HepG2 (cell line): ENCODE data around the gene SLCO2B1. TPM values are rescaled to one million over a fixed set of nuclear protein-coding genes. Genes with fewer than 3 reads are reported as not detected.

Source experiments
- ATAC-seq: fragments of 200-7000 bp; cut with Tn5 transposase; 3 replicates; pipeline ENCODE4 v1.9.1; 2020; ENCODE audit warnings: mild to moderate bottlenecking, moderate library complexity
- BruUV-seq: library from RNA; stranded (reverse); fragments of 400-500 nt; replicated peaks from 2 replicates; lab custom pipeline; 2021; lab: Mats Ljungman, UMichigan
- CTCF ChIA-PET: fragments of 300-600 bp; formaldehyde crosslinking; extraction: SDS; loops from one replicate; lab custom pipeline; 2021; ENCODE audit warnings: low total read pairs, inconsistent platforms, low intra/inter-chr PET ratio; lab: Yijun Ruan, JAX
- POLR2A ChIA-PET: fragments of 350-600 bp; sonication (Branson Sonifier 250); formaldehyde crosslinking; loops from one replicate; lab custom pipeline; 2020; ENCODE audit warnings: antibody characterized with exemption, inconsistent platforms; lab: Yijun Ruan, JAX
- DNase-seq: peaks from one replicate; pipeline ENCODE4 v3.0.0-alpha.2; 2015; ENCODE audit warnings: low spot score
- FAIRE-seq: peaks from 3 replicates; lab custom pipeline; 2011; peaks lifted over from hg19 to GRCh38; lab: Jason Lieb, UNC
- H2AFZ ChIP-seq: one replicate; pipeline ENCODE4 v1.6.1; 2011; ENCODE audit warnings: low read length, inconsistent platforms
- H3K27ac ChIP-seq: fragments of 300-600 bp; 3 replicates; pipeline ENCODE4 v1.8.0; 2011; ENCODE audit warnings: mixed run types, mild to moderate bottlenecking, mixed read lengths, low read length, inconsistent platforms; ENCODE audit not compliant: insufficient read depth; ENCODE audit errors: extremely low read length
- H3K27me3 ChIP-seq, 2 experiments: fragments of 200-600 bp in 1 of 2; 2 replicates in 1 of 2; 3 replicates in 1 of 2; pipeline versions ENCODE4 v1.6.0 to v1.8.0; 2011; ENCODE audit warnings: low read length in 2 of 2, mild to moderate bottlenecking in 2 of 2, moderate library complexity in 2 of 2, inconsistent platforms in 1 of 2; ENCODE audit not compliant: insufficient read depth in 2 of 2, control insufficient read depth in 1 of 2
- H3K36me3 ChIP-seq, 2 experiments: fragments of 200-600 bp in 1 of 2; replicated peaks in 1 of 2; 2 replicates in 1 of 2; 3 replicates in 1 of 2; pipeline versions ENCODE4 v1.5.1 to v1.8.0; 2011; ENCODE audit warnings: low read length in 2 of 2, inconsistent platforms in 1 of 2; ENCODE audit not compliant: insufficient read depth in 2 of 2, control insufficient read depth in 1 of 2
- H3K4me1 ChIP-seq: 2 replicates; pipeline ENCODE4 v1.5.1; 2012; ENCODE audit warnings: low read length, inconsistent platforms; ENCODE audit not compliant: insufficient read depth
- H3K4me2 ChIP-seq: 2 replicates; pipeline ENCODE4 v1.6.0; 2011; ENCODE audit warnings: low read depth, low read length, inconsistent platforms
- H3K4me3 ChIP-seq, 3 experiments: fragments of 200-600 bp in 1 of 3; sonication (generic), shearing (Covaris generic) in 1 of 3; replicated peaks in 1 of 3; 2 replicates each; pipeline ENCODE4 v1.5.1; 2011 to 2016; ENCODE audit warnings: low read length in 3 of 3, inconsistent platforms in 2 of 3, low read depth in 2 of 3, mild to moderate bottlenecking in 2 of 3, control low read depth in 1 of 3, mixed read lengths in 1 of 3; ENCODE audit not compliant: insufficient read depth in 1 of 3
- H3K79me2 ChIP-seq: one replicate; pipeline ENCODE4 v1.6.1; 2011; ENCODE audit warnings: low read length, inconsistent platforms; ENCODE audit not compliant: insufficient read depth
- H3K9ac ChIP-seq: 2 replicates; pipeline ENCODE4 v1.6.0; 2011; ENCODE audit warnings: mild to moderate bottlenecking, low read depth, low read length, inconsistent platforms; ENCODE audit not compliant: insufficient read depth
- H3K9me3 ChIP-seq: 2 replicates; pipeline ENCODE4 v1.5.1; 2012; ENCODE audit warnings: mild to moderate bottlenecking, low read length
- H4K20me1 ChIP-seq: 2 replicates; pipeline ENCODE4 v1.6.0; 2011; ENCODE audit warnings: inconsistent platforms, mild to moderate bottlenecking, low read length, moderate library complexity; ENCODE audit not compliant: insufficient read depth
- CEBPB ChIP-seq: IDR thresholded peaks from 2 replicates; pipeline ENCODE4 v1.6.1; 2011; ENCODE audit warnings: low read depth, low read length, improper control_type of control experiment, borderline replicate concordance
- ELF1 ChIP-seq: sonication (generic); formaldehyde crosslinking; IDR thresholded peaks from 2 replicates; pipeline ENCODE4 v1.4.0; 2020; ENCODE audit warnings: missing genetic modification reagents
- ETV5 ChIP-seq: IDR thresholded peaks from 2 replicates; pipeline ENCODE4 v1.6.1; 2018; ENCODE audit warnings: missing biosample characterization, missing genetic modification reagents, inconsistent platforms, borderline replicate concordance
- FOXA1 ChIP-seq, 2 experiments: fragments of 450-650 bp in 1 of 2; sonication (generic) in 1 of 2; formaldehyde crosslinking in 1 of 2; IDR thresholded peaks; 2 replicates each; pipeline versions ENCODE4 v1.4.0 to v1.6.1; 2016 to 2020; ENCODE audit warnings: missing genetic modification reagents in 1 of 2
- FOXP1 ChIP-seq, 2 experiments: fragments of 450-650 bp in 1 of 2; IDR thresholded peaks; 2 replicates each; pipeline ENCODE4 v1.6.1; 2017 to 2018; ENCODE audit warnings: antibody characterized with exemption in 1 of 2
- HOXA7 ChIP-seq: sonication (generic); formaldehyde crosslinking; IDR thresholded peaks from 2 replicates; pipeline ENCODE4 v1.8.1; 2022; ENCODE audit warnings: mild to moderate bottlenecking, missing genetic modification reagents, moderate library complexity
- HOXA9 ChIP-seq: sonication (generic); formaldehyde crosslinking; IDR thresholded peaks from 2 replicates; pipeline ENCODE4 v1.8.1; 2022; ENCODE audit warnings: missing genetic modification reagents, mild to moderate bottlenecking, moderate library complexity, borderline replicate concordance
- KDM5A ChIP-seq: fragments of 200-600 bp; sonication (generic); IDR thresholded peaks from 2 replicates; pipeline ENCODE4 v1.7.0; 2018; ENCODE audit warnings: antibody characterized with exemption, mild to moderate bottlenecking, low read length, borderline replicate concordance
- MBD4 ChIP-seq: IDR thresholded peaks from 2 replicates; pipeline ENCODE4 v1.6.1; 2012; ENCODE audit warnings: low read length, inconsistent platforms, borderline replicate concordance
- NFYC ChIP-seq: IDR thresholded peaks from 2 replicates; pipeline ENCODE4 v1.6.1; 2016; ENCODE audit warnings: missing genetic modification reagents, missing compliant biosample characterization
- NONO ChIP-seq, 2 experiments: fragments of 450-650 bp in 1 of 2; sonication (generic) in 1 of 2; formaldehyde crosslinking in 1 of 2; IDR thresholded peaks in 1 of 2; conservative IDR thresholded peaks in 1 of 2; 2 replicates each; pipeline versions ENCODE4 v1.6.1 to v1.8.0; 2017 to 2022; ENCODE audit warnings: mild to moderate bottlenecking in 1 of 2, missing genetic modification reagents in 1 of 2, moderate library complexity in 1 of 2
- REL ChIP-seq: sonication (generic); formaldehyde crosslinking; conservative IDR thresholded peaks from 2 replicates; pipeline ENCODE4 v1.8.0; 2022; ENCODE audit warnings: mild to moderate bottlenecking, missing genetic modification reagents, moderate library complexity
- TCF12 ChIP-seq, 2 experiments: fragments of 450-650 bp in 1 of 2; sonication (generic) in 1 of 2; formaldehyde crosslinking in 1 of 2; IDR thresholded peaks; 2 replicates each; pipeline versions ENCODE4 v1.6.1 to v1.8.0; 2017 to 2022; ENCODE audit warnings: antibody characterized with exemption in 1 of 2, mild to moderate bottlenecking in 1 of 2, missing genetic modification reagents in 1 of 2, moderate library complexity in 1 of 2
- ZMYM3 ChIP-seq: sonication (generic); formaldehyde crosslinking; IDR thresholded peaks from 2 replicates; pipeline ENCODE4 v1.5.1; 2020; ENCODE audit warnings: mild to moderate bottlenecking, missing genetic modification reagents
- ZNF264 ChIP-seq: sonication (generic); formaldehyde crosslinking; IDR thresholded peaks from 2 replicates; pipeline ENCODE4 v1.4.0; 2020; ENCODE audit warnings: missing genetic modification reagents
- ZNF7 ChIP-seq: IDR thresholded peaks from 2 replicates; pipeline ENCODE4 v1.6.1; 2016; ENCODE audit warnings: missing biosample characterization, missing genetic modification reagents
- ZNF749 ChIP-seq: sonication (generic); formaldehyde crosslinking; IDR thresholded peaks from 2 replicates; pipeline ENCODE4 v1.8.0; 2022; ENCODE audit warnings: mild to moderate bottlenecking, missing genetic modification reagents, moderate library complexity, borderline replicate concordance
- WGBS: methylation state at CpG from one replicate; pipeline ENCODE4 v1.1.6; 2017; ENCODE audit warnings: low lambda C conversion rate; 5-methylcytosine and 5-hydroxymethylcytosine counted together
- in situ Hi-C: cut with HindIII; loops from 2 replicates; pipeline ENCODE4 v1.10.0; 2017; ENCODE audit warnings: low pct_unique_long_range_greater_than_20kb; ENCODE audit not compliant: extremely low pct_ligation_motif_present
- intact Hi-C: fragments of 100-400 bp; cut with micrococcal nuclease; formaldehyde crosslinking; loops from one replicate; pipeline ENCODE4 v1.10.0; 2022; ENCODE audit not compliant: unreplicated experiment
- polyA plus RNA-seq, 8 experiments: library from polyadenylated mRNA; depleted of rRNA in 3 of 8; stranded (reverse) in 7 of 8; unstranded in 1 of 8; fragments of >200 nt; fragmentation: Illumina TruSeq in 4 of 8; extraction: Trizol in 4 of 8; gene quantifications; 2 replicates each; pipeline versions ENCODE4 v1.2.1 to v1.2.3, GENCODE V29; 2011 to 2016; ENCODE audit warnings: low read depth in 4 of 8, missing spikeins in 1 of 8, mixed read lengths in 1 of 8; ENCODE audit not compliant: insufficient read depth in 1 of 8
- total RNA-seq, 5 experiments: library from RNA; depleted of rRNA; stranded (reverse); fragments of >200 nt; fragmentation: Illumina TruSeq; extraction: Trizol; gene quantifications; 2 replicates each; pipeline ENCODE4 v1.2.3, GENCODE V29; 2016; ENCODE audit warnings: low read depth in 1 of 5
- TF ChIP-seq, protein P1 (sequence below): sonication (generic); formaldehyde crosslinking; IDR thresholded peaks from 2 replicates; pipeline ENCODE4 v1.8.0; 2022; ENCODE audit warnings: mild to moderate bottlenecking, missing genetic modification reagents, moderate library complexity
- TF ChIP-seq, protein P2 (sequence below): sonication (generic); formaldehyde crosslinking; IDR thresholded peaks from 2 replicates; pipeline ENCODE4 v1.5.0; 2020; ENCODE audit warnings: missing genetic modification reagents, mild to moderate bottlenecking, borderline replicate concordance

Gene SLCO2B1
- total and polyA plus RNA-seq, 2 of the 13 experiments (the other 11 are each of a cell fraction or from before 2014, with no cell fraction given), result 15.3 to 19.8 TPM

DNA sequence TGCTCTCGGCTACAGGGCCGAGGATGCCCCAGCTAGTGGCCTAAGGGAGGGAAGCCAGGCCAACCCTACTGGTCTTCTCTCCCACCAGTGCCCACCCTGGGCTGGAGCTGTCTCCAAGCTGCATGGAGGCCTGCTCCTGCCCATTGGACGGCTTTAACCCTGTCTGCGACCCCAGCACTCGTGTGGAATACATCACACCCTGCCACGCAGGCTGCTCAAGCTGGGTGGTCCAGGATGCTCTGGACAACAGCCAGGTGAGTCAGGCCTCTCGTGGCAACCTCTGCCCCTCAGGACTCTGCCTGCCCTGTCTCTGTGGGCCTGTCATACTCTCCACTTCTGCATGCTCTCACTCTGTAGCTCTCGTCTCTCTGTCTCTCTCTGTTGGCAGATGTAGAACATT is 45.5 kb downstream of the SLCO2B1 start:
- Histone ChIP-seq H3K9me3 (no peaks in the 10 kb centered on the region), H3K9ac (no peak overlapping the region), H3K27ac (no peak overlapping the region), H2AFZ (no peak overlapping the region), H3K4me3 (no peak overlapping the region), H3K36me3 (peaks cover 4 to 14% of the 10 kb centered on the region in 2 experiments; a peak in 4 of 5 replicates), H3K4me1 (peaks cover 7% of the 10 kb centered on the region)
- ATAC-seq (no peak), FAIRE-seq (no peak)
- intact Hi-C loops, result no loop called here
- TF ChIP-seq TCF12 (IDR thresholded peaks at IDR 0.05) (no peak), TCF12 (CRISPR knock-in tag; IDR thresholded peaks at IDR 0.05) (no peak), ZNF749 (no peak), MBD4 (no peak), HOXA7 (CRISPR knock-in tag) (no peak), NONO (IDR thresholded peaks at IDR 0.05) (no peak), NONO (CRISPR knock-in tag; conservative IDR thresholded peaks at IDR 0.05) (no peak), ZNF7 (CRISPR knock-in tag) (no peak), KDM5A (no peak), HOXA9 (CRISPR knock-in tag) (no peak), FOXA1 (IDR thresholded peaks at IDR 0.05) (no peak), FOXA1 (CRISPR knock-in tag; IDR thresholded peaks at IDR 0.05) (no peak), CEBPB (no peak), ELF1 (CRISPR knock-in tag) (no peak), ZNF264 (CRISPR knock-in tag) (no peak), ETV5 (CRISPR knock-in tag) (no peak), ZMYM3 (CRISPR knock-in tag) (no peak), REL (CRISPR knock-in tag) (no peak), FOXP1 (IDR thresholded peaks at IDR 0.05) (no peak), FOXP1 (CRISPR knock-in tag; IDR thresholded peaks at IDR 0.05) (no peak), NFYC (CRISPR knock-in tag) (no peak)
- TF ChIP-seq, protein P1, sequence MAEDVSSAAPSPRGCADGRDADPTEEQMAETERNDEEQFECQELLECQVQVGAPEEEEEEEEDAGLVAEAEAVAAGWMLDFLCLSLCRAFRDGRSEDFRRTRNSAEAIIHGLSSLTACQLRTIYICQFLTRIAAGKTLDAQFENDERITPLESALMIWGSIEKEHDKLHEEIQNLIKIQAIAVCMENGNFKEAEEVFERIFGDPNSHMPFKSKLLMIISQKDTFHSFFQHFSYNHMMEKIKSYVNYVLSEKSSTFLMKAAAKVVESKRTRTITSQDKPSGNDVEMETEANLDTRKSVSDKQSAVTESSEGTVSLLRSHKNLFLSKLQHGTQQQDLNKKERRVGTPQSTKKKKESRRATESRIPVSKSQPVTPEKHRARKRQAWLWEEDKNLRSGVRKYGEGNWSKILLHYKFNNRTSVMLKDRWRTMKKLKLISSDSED (CRISPR knock-in tag), result no peak
- TF ChIP-seq, protein P2, sequence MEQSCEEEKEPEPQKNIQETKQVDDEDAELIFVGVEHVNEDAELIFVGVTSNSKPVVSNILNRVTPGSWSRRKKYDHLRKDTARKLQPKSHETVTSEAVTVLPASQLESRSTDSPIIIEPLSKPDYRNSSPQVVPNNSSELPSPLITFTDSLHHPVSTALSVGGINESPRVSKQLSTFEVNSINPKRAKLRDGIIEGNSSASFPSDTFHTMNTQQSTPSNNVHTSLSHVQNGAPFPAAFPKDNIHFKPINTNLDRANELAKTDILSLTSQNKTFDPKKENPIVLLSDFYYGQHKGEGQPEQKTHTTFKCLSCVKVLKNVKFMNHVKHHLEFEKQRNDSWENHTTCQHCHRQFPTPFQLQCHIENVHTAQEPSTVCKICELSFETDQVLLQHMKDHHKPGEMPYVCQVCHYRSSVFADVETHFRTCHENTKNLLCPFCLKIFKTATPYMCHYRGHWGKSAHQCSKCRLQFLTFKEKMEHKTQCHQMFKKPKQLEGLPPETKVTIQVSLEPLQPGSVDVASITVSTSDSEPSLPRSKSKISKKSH (CRISPR knock-in tag), result no peak
- TF ChIP-seq, all 625 proteins: peak for 0
- no peaks in the 10 kb centered on the region for H3K79me2 ChIP-seq
- ChIA-PET POLR2A (interaction anchor here (0.8 kb wide), 1 partner anchor 41 kb away, joined by 4 read pairs; no protein-coding TSS in a partner anchor), CTCF (no interaction called here)
- no peak overlapping the region for H3K4me2 ChIP-seq
- in situ Hi-C loops, result no loop called here
- no peaks in the 10 kb centered on the region for H4K20me1 ChIP-seq
- no peak for DNase-seq
- 94% methylated on average over 4 of the region's 8 CpGs for WGBS
- BruUV-seq, result no TSS peak
- H3K27me3 ChIP-seq, result no peaks in the 10 kb centered on the region
